NOMO-1 treated with DMSO at 0.1 percent for 48 hours (cell line): ENCODE measurements around the gene MTTP.

Experiments used
- DNase-seq: peaks from one replicate; lab custom pipeline; 2025; ENCODE audit not compliant: unreplicated experiment; lab: John Stamatoyannopoulos, UW

MTTP gene

DNA sequence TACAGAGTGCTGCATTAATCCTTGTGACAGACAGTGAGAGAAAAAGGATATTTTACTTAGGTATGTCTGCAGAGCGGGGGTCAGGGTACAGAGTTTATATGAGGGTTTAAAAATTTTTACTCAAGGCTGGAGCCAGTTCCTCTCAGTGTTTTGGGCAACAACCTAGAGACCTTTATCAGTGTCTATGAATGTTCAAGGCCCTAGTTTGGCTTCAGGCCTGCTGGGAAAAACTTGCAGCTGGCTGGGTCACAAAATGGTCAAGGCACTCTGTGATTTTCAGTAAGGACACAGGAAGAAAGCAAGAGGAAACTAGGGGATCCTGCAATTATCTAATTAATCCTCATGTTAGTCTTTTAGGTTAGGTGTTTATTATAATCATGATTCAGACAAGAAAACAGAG lies 93.8 kb downstream of the MTTP start:
- DNase-seq = no peak

DNA sequence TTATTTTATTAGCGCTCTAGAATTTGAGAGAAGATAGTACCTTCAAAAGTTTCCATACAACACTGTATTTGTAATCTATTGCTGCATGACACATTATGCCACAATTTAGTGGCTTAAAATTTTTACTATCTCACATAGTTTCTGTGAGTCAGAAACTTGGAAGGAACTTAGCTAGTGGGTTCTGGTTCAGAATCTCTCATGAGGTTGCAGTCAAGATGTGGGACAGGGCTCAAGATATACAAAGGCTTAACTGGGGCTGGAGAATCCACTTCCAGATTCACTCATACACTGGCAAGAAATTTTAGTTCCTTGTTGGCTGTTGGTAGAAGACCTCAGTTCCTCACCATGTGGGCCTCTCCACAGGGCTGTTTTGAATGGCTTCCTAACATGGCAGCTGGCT lies 94.5 kb downstream of the MTTP start:
- no peak for DNase-seq

DNA sequence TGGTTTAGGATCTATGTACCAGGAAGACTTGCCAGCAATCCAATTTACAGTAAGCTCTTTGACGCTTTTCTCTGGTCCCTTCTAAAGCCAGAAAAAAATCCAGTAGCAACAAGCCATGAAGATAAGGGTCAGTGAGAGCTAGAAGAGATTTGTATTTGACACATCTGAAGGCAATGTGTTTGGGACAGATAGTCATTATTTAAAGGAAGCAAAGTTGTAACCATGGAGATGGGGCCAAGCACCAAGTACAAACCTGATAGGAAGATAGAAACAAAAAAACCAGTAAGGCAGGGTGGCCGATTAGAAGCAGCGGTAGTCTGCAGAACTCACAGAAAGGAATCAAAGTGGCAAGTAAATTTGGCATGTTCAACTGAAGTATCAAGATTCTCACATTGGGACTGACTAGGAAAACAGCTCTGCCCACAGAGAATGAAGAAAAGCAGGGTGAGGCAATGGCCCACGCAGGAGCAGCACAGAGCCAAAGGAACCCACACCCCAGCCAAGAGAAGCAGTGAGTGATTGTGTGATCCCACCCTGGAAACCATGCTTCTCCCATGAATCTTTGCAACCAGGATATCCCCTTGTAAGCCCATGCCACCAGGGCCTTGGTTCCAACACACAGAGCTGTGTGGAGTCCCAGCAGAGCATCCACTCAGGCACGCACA lies 95.9 kb downstream of the MTTP start:
- no peak for DNase-seq
